HG02970 (cell line): ENCODE results near the gene CHST15.

Experiments
- ATAC-seq: cut with Tn5 transposase; IDR thresholded peaks from one replicate; pipeline ENCODE4 v1.9.1; 2021; ENCODE audit warnings: mild to moderate bottlenecking, moderate library complexity, moderate number of reproducible peaks; ENCODE audit not compliant: unreplicated experiment, low FRiP score

CHST15 gene

GRCh38 chr10:124003481-124003870, 89.9 kb downstream of the CHST15 start:
- no peak for ATAC-seq

- ATAC-seq, result no peak
These were observed 90.4 kb downstream of the CHST15 start for GRCh38 chr10:124003070-124003419.

GRCh38 chr10:124002391-124003069, 90.9 kb downstream of the CHST15 start:
- ATAC-seq, result no peak

- no peak for ATAC-seq
These were observed 91.8 kb downstream of the CHST15 start for GRCh38 chr10:124001391-124002148.

- ATAC-seq, result no peak
These were observed 92.6 kb downstream of the CHST15 start for GRCh38 chr10:124000792-124001201.

GRCh38 chr10:123999956-124000615, 93.3 kb downstream of the CHST15 start:
- no peak for ATAC-seq

- ATAC-seq, result no peak
These were observed 94.1 kb downstream of the CHST15 start for GRCh38 chr10:123999261-123999660.

- ATAC-seq, result no peak
These were observed 94.9 kb downstream of the CHST15 start for GRCh38 chr10:123998197-123999141.

- no peak for ATAC-seq
These were observed 95.8 kb downstream of the CHST15 start for GRCh38 chr10:123997486-123998196.

GRCh38 chr10:123997013-123997412, 96.4 kb downstream of the CHST15 start:
- ATAC-seq, result no peak

- ATAC-seq, result no peak
These were observed 97.1 kb downstream of the CHST15 start for GRCh38 chr10:123996302-123996701.

GRCh38 chr10:123995461-123996131, 97.8 kb downstream of the CHST15 start:
- ATAC-seq, result no peak

GRCh38 chr10:123995082-123995460, 98.3 kb downstream of the CHST15 start:
- ATAC-seq, result no peak

GRCh38 chr10:123994417-123995081, 98.8 kb downstream of the CHST15 start:
- ATAC-seq, result no peak

- ATAC-seq, result no peak
These were observed 99.6 kb downstream of the CHST15 start for GRCh38 chr10:123993534-123994416.

- ATAC-seq, result no peak
These were observed 101.5 kb downstream of the CHST15 start for GRCh38 chr10:123991611-123992570.

GRCh38 chr10:123990889-123991288, 102.5 kb downstream of the CHST15 start:
- ATAC-seq, result no peak
